ENCODE measurements around the gene GLUD1.

DNA sequence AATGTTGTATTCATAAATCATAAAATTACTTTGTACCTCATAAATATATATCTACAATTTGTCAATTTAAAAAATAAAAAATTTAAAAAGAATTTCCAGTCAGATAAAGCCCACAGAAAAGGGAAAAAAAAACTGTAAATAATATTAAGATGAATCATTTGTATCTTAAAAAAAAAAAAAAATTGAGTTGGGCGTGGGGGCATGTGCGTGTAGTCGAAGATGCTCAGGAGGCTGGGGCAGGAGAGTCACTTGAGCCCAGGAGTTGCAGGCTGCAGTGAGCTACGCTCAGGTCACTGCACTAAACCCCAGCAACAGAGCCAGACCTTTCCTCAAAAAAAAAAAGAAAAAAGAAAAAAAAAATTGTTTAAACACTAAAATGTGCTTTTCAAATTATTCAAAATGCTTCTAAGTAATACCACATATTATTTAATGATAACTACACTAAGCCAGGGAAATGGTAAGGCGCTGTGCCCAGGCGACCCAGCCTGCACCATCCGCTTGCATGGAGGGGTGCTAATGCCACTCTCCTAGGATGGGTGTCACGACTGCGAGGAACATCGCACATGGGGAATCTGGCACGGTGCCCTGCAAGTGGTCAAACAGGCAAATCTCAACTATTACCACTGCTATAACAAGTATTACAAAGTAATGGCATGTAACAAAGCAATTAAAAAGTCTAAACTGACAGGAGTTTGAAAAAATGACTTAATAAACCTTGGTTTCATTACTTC is 15.4 kb downstream of the GLUD1 start:
- TF ChIP-seq, protein P1, sequence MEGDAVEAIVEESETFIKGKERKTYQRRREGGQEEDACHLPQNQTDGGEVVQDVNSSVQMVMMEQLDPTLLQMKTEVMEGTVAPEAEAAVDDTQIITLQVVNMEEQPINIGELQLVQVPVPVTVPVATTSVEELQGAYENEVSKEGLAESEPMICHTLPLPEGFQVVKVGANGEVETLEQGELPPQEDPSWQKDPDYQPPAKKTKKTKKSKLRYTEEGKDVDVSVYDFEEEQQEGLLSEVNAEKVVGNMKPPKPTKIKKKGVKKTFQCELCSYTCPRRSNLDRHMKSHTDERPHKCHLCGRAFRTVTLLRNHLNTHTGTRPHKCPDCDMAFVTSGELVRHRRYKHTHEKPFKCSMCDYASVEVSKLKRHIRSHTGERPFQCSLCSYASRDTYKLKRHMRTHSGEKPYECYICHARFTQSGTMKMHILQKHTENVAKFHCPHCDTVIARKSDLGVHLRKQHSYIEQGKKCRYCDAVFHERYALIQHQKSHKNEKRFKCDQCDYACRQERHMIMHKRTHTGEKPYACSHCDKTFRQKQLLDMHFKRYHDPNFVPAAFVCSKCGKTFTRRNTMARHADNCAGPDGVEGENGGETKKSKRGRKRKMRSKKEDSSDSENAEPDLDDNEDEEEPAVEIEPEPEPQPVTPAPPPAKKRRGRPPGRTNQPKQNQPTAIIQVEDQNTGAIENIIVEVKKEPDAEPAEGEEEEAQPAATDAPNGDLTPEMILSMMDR (IDR thresholded peaks at IDR 0.05; ENCODE audit: insufficient read depth, low read length): no peak
- no peak for TF ChIP-seq POLR2AphosphoS5 (IDR thresholded peaks at IDR 0.05; ENCODE audit: low read depth)
- TF ChIP-seq REST (IDR thresholded peaks at IDR 0.05; ENCODE audit: insufficient replicate concordance, low read depth): no peak
- no peak for TF ChIP-seq SPI1 (IDR thresholded peaks at IDR 0.05; ENCODE audit: borderline replicate concordance, low read depth)
